Measurements from ENCODE around the gene SH3RF3.

Gene SH3RF3

GRCh38 chr2:109436610-109437225 is 307.7 kb downstream of the SH3RF3 start:
- DNase-seq (ENCODE audit: low read depth in 2 of 2) = no peak

GRCh38 chr2:109437325-109438090 is 308.5 kb downstream of the SH3RF3 start:
- no peak for DNase-seq (ENCODE audit: low read depth in 2 of 2)

- DNase-seq (ENCODE audit: low read depth in 2 of 2) = no peak
These were observed 309.1 kb downstream of the SH3RF3 start for GRCh38 chr2:109438146-109438545.

- no peak for DNase-seq (ENCODE audit: low read depth in 2 of 2)
These were observed 309.9 kb downstream of the SH3RF3 start for GRCh38 chr2:109438773-109439389.

- no peak for DNase-seq (ENCODE audit: low read depth in 2 of 2)
These were observed 310.4 kb downstream of the SH3RF3 start for GRCh38 chr2:109439390-109439786.

GRCh38 chr2:109439986-109440385 is 311.0 kb downstream of the SH3RF3 start:
- no peak for DNase-seq (ENCODE audit: low read depth in 2 of 2)

- no peak for DNase-seq (ENCODE audit: low read depth in 2 of 2)
These were observed 311.6 kb downstream of the SH3RF3 start for GRCh38 chr2:109440499-109441156.

- no peak for DNase-seq (ENCODE audit: low read depth in 2 of 2)
These were observed 313.8 kb downstream of the SH3RF3 start for GRCh38 chr2:109442715-109443319.

GRCh38 chr2:109444916-109445315 is 315.9 kb downstream of the SH3RF3 start:
- DNase-seq (ENCODE audit: low read depth in 2 of 2) = no peak

- no peak for DNase-seq (ENCODE audit: low read depth in 2 of 2)
These were observed 317.5 kb downstream of the SH3RF3 start for GRCh38 chr2:109446278-109447131.

GRCh38 chr2:109447251-109447661 is 318.3 kb downstream of the SH3RF3 start:
- DNase-seq (ENCODE audit: low read depth in 2 of 2) = no peak

- no peak for DNase-seq (ENCODE audit: low read depth in 2 of 2)
These were observed 318.8 kb downstream of the SH3RF3 start for GRCh38 chr2:109447776-109448175.

GRCh38 chr2:109448207-109448606 is 319.2 kb downstream of the SH3RF3 start:
- DNase-seq (ENCODE audit: low read depth in 2 of 2) = no peak

GRCh38 chr2:109448946-109449788 is 320.2 kb downstream of the SH3RF3 start:
- no peak for DNase-seq (ENCODE audit: low read depth in 2 of 2)

GRCh38 chr2:109450574-109451273 is 321.7 kb downstream of the SH3RF3 start:
- no peak for DNase-seq (ENCODE audit: low read depth in 2 of 2)

GRCh38 chr2:109451671-109452070 is 322.7 kb downstream of the SH3RF3 start:
- no peak for DNase-seq (ENCODE audit: low read depth in 2 of 2)

- DNase-seq (ENCODE audit: low read depth in 2 of 2) = no peak
These were observed 323.6 kb downstream of the SH3RF3 start for GRCh38 chr2:109452318-109453305.

- no peak for DNase-seq (ENCODE audit: low read depth in 2 of 2)
These were observed 324.5 kb downstream of the SH3RF3 start for GRCh38 chr2:109453371-109453995.

All from stimulated activated CD8-positive, alpha-beta memory T cell treated with anti-CD3 and anti-CD28 coated beads, Interleukin-15, amount 100 ng/mL, for 48 hours (primary cell).